Esophagus squamous epithelium (tissue), 4 donors: ENCODE data around the gene MUCL3.

ENCODE experiments used
- CTCF ChIP-seq, 6 experiments: fragments of 450-650 bp in 4 of 6; fragments of 200-600 bp in 2 of 6; sonication (generic) in 2 of 6; IDR thresholded peaks; one replicate each; pipeline ENCODE4 v1.5.1; 2016 to 2019; ENCODE audit warnings: antibody characterized with exemption in 6 of 6, mild to moderate bottlenecking in 4 of 6, moderate library complexity in 4 of 6
- POLR2A ChIP-seq, 4 donors: fragments of 450-650 bp; IDR thresholded peaks; one replicate each; pipeline ENCODE4 v1.6.1; 2017; ENCODE audit warnings: antibody characterized with exemption in 4 of 4, mild to moderate bottlenecking in 4 of 4, moderate library complexity in 3 of 4

- no peak for TF ChIP-seq CTCF (IDR thresholded peaks at IDR 0.05)
- no peak for TF ChIP-seq POLR2A (IDR thresholded peaks at IDR 0.05)
These were observed 23.7 kb upstream of the MUCL3 start for GRCh38 chr6:30917041-30917440.
